Left hindlimb (tissue), 1 donor: ENCODE data around the gene TOMM7.
A peak's percentile ranks its signal among the peaks of the same experiment; 100 is the strongest.

ENCODE experiments used
- DNase-seq: peaks from one replicate; pipeline ENCODE4 v3.0.0-alpha.2; 2018

Gene TOMM7

GRCh38 chr7:22822486-22823141 lies at the start of gene TOMM7:
TOMM7 (minus strand) TSS chr7:22822849; CDS start chr7:22822779, 70 bp downstream.
- DNase-seq = peak; percentile 95

- DNase-seq = no peak
Measured at GRCh38 chr7:22872096-22872807, 49.6 kb upstream of the TOMM7 start.

GRCh38 chr7:22871661-22872060 lies 49.0 kb upstream of the TOMM7 start:
- DNase-seq = no peak

GRCh38 chr7:22868509-22868908 lies 45.9 kb upstream of the TOMM7 start:
- no peak for DNase-seq

GRCh38 chr7:22867589-22867988 lies 44.9 kb upstream of the TOMM7 start:
- DNase-seq = no peak

GRCh38 chr7:22867003-22867402 lies 44.4 kb upstream of the TOMM7 start:
- no peak for DNase-seq

- no peak for DNase-seq
Measured at GRCh38 chr7:22865602-22865960, 42.9 kb upstream of the TOMM7 start.

- no peak for DNase-seq
Measured at GRCh38 chr7:22864855-22865601, 42.4 kb upstream of the TOMM7 start.

GRCh38 chr7:22864301-22864700 lies 41.7 kb upstream of the TOMM7 start:
- no peak for DNase-seq

GRCh38 chr7:22863156-22863899 lies 40.7 kb upstream of the TOMM7 start:
- DNase-seq = no peak

- DNase-seq = no peak
Measured at GRCh38 chr7:22861576-22861975, 38.9 kb upstream of the TOMM7 start.

GRCh38 chr7:22860784-22861482 lies 38.3 kb upstream of the TOMM7 start:
- DNase-seq = no peak

GRCh38 chr7:22860337-22860736 lies 37.7 kb upstream of the TOMM7 start:
- no peak for DNase-seq

GRCh38 chr7:22859641-22860290 lies 37.1 kb upstream of the TOMM7 start:
- no peak for DNase-seq

- DNase-seq = no peak
Measured at GRCh38 chr7:22858640-22859561, 36.3 kb upstream of the TOMM7 start.

- DNase-seq = no peak
Measured at GRCh38 chr7:22858274-22858639, 35.6 kb upstream of the TOMM7 start.

- DNase-seq = no peak
Measured at GRCh38 chr7:22856416-22856815, 33.8 kb upstream of the TOMM7 start.

GRCh38 chr7:22855049-22855392 lies 32.4 kb upstream of the TOMM7 start:
- DNase-seq = no peak

GRCh38 chr7:22854158-22855048 lies 31.8 kb upstream of the TOMM7 start:
- peak; percentile 91 for DNase-seq

- DNase-seq = no peak
Measured at GRCh38 chr7:22853674-22854157, 31.1 kb upstream of the TOMM7 start.
